Forelimb muscle (tissue), 1 donor: ENCODE data around the gene SEMA5B. TPM values are rescaled to one million over a fixed set of nuclear protein-coding genes. Genes with fewer than 3 reads are reported as not detected.

ENCODE experiments used
- DNase-seq: peaks from one replicate; pipeline ENCODE4 v3.0.0-alpha.2; 2013; ENCODE audit warnings: low read depth
- polyA plus RNA-seq: library from polyadenylated mRNA; unstranded; fragments of 120-200 nt; gene quantifications from one replicate; pipeline ENCODE4 v1.2.1, GENCODE V29; 2013; ENCODE audit not compliant: insufficient read length

The SEMA5B gene
- polyA plus RNA-seq, 1 donor: 22.3 TPM

DNA sequence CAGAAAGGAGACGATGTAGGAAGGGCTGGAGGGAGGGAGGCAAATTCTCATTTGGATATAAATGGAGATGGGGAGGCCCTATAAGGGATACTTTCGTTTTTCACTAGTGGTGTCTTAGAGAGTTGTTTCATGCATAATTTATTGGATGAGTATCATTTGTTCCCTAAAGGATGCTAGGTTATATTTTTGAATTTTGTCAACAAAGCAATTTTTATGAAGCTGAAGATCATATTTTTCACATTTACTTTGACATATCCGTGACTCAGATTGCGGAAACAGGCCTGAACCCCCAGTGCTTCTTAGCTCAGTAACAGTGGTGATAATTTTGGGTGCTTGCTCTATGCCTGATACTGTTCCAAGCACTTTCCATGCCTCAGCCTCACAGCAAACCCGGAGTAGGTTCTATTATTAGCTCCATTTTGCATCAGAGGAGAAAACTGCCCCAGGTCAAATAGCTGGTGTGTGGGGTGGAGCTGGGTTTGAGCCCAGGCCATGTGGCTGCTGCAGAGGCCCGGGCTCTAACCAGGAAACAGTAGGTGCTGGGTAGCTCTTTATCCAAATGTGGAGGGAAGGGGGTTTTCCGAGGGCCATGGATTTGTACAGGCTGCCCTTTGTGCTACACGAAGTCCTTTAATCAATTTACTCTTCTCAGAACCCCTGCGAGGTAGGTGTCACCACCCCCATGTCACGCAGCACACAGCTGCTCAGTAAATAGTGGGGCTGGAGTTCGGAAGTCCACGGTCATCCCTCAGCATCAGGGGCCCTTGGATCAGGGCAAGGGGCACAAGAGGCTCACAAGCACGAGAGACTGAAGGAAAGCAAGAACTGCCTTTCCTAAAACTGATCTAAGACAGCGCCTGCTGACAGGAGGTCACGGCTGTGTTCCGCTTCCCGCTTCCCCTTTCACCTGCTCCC lies 133.6 kb downstream of the SEMA5B start:
- no peak for DNase-seq

DNA sequence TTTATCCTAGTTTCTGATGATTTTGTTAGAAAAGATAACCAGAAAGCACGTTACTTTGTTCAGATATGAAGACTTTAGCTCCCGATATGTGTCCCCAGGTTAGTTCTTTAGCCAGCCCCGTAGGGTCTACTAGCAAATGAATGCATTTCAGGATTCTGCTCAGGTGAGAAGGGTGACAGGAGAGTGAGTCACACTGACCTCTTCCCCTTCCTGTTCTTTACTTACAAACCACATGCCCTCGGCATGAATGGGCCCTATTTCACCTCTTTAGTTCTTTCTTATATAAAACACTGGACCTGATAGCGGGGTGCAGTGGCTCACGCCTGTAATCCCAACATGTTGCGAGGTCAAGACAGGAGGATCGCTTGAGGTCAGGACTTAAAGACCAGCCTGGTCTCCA lies 134.3 kb downstream of the SEMA5B start:
- no peak for DNase-seq

GRCh38 chr3:122892118-122892960 lies 135.2 kb downstream of the SEMA5B start:
- DNase-seq: no peak

GRCh38 chr3:122890720-122891220 lies 136.8 kb downstream of the SEMA5B start:
- no peak for DNase-seq

DNA sequence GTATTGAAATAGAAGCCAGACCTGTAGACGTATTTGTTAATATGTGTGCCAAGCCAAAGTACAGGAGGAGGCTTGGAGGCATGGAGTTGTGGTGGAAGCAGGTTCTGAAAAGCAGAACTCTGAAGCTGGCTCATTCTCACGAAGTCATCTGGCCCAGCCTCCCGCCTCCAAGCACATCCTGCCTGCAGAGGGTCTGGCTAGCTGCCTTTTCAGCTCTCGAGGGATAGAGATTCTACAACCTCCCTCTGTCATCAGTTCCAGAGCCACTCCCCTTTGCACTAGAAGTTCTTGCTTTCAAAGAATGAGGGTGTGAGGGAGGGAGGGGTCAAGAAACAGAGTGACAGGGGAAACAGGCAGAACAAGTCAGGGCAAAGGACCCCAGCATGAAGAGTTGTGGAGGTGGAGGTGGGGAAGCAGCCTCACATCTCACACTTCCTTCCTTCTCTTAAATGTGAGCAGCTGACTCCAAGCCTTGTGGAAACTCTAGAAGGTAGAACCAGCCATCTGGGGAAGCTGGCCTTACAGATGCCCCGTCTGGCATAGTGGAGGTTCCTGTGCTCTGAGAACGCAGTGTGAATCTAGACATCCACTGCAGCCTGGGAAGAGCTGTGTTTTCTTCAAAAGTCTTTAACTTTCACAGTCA lies 137.4 kb downstream of the SEMA5B start:
- DNase-seq: peak; percentile 78

DNA sequence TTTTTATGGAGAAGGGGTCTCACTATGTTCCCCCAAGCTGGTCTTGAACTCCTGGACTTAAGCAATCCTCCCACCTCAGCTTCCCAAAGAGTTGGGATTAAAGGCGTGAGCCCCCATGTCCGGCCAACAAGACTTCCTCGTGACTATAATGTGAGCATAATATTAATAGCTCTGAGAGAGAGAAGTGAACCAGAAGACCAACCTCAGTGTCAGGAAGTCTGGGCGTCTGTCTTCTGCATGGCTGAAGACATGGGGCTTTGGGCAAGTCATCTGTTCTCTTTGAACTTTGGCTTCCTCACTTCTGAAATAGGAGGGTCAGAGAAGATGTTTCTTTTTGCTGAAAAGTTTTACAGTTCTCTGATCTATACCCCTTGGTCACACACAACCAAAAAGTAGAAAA lies 140.6 kb downstream of the SEMA5B start:
- DNase-seq: no peak

GRCh38 chr3:122886251-122886650 lies 141.3 kb downstream of the SEMA5B start:
- DNase-seq: no peak

DNA sequence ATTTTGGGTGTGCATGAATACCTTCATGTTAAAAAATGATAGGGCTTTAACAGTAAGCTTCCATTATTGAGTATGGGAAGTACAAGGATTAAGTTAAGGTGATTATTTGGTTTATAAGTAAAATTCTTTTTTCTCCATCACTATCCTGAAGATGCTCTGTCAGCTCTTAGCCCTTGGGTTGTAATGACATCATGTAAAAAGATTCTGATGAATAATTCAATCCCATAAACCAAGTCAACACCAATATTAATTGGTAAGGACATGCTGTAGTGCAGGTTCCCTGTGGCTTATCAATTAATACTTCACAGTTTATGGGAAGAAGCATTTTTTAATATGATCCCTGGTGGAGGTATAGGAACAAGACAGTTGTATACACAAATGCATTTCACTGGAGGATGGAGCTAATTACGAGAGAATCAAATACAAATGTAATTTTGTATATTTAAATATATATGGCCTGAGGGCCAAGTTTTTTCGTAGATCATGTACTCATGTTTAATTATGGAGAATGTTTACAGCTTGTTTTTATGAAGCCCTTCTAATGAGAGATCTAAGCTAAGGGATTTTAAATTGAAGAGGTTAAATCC lies 145.1 kb downstream of the SEMA5B start:
- no peak for DNase-seq

GRCh38 chr3:122880624-122881023 lies 146.9 kb downstream of the SEMA5B start:
- no peak for DNase-seq

GRCh38 chr3:122880173-122880572 lies 147.4 kb downstream of the SEMA5B start:
- DNase-seq: no peak

GRCh38 chr3:122875547-122876127 lies 151.9 kb downstream of the SEMA5B start:
- DNase-seq: no peak

DNA sequence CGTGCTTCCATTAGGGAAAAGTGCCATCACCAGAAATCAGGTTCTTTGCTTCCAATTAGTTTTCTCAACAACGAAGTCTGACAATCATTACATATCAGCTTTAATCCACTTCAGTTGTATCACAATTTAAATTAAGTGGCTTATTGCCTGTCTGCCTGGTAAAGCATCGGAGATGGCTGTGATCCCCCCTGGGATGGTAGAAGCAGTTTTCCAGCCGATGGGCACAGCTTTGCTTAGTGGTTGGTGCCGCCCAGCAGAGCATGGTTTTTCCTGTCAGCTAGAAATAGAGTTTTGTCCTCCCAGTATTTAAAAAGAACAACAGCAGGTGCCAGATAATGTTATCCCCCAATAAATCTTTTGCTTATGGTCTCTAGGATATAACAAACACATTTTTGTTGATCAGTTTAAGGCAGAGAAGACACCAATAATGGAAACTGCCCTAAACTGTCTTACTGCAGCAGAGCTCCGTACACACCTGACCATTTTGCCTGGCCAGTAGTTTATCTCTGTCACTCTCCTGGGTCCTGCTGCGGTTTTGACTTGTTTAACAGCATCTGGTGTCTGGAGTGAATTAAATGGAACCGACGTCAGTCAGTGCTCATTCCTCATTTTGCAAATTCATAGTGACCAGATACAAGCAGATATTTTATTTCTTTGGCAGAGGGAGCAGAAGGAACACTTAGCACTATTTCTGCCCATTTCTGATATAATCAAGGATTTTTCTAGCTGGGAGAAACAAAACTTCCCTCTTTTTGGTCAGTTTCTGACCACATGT lies 153.6 kb downstream of the SEMA5B start:
- no peak for DNase-seq

DNA sequence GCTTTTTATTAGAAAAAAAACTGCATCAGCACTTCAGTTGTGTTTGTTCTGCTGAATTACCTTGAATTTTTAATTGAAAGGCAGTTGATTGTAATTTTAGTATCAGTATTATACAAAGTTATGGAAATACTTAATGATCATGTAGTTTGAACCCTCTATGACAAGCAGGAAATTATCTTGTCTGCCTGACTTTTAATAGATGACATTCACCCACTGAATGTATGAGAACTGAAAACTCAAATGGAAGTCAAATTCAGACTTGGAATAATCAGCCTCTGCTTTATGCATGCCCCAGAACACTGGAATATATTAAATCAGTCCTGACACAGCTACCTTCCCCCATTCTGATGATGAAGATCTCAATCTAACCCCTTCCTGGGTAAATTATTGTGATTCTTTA lies 159.2 kb downstream of the SEMA5B start:
- DNase-seq: no peak

DNA sequence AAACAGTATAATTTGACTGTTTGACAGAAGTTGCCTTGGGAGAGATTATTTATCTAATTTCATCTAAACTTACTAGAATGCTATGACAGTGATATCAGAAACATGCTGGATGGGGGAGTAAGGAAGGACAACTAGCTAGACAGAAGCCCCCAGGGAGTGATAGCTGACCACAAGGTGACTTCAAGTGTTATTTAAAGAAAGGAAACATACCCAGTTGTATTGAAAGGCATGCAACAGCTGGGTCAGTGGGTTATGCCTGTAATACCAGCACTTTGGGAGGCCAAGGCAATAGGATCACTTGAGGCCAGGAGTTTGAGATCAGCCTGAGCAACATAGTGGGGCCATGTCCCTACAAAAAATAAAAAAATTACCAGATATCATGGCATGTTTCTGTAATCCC lies 163.1 kb downstream of the SEMA5B start:
- DNase-seq: no peak

- DNase-seq: no peak
Measured at GRCh38 chr3:122862381-122862780, 165.2 kb downstream of the SEMA5B start.

Other genes with a start within 250 kb of the SEMA5B start
- gene HSPBAP1, start 233.9 kb downstream of the SEMA5B start, polyA plus RNA-seq: 6.8 TPM
- gene SLC49A4, start 232.7 kb downstream of the SEMA5B start, polyA plus RNA-seq: 4.2 TPM
- 18.6 TPM for gene PDIA5, start 39.3 kb upstream of the SEMA5B start, polyA plus RNA-seq
- gene SEC22A, start 174.2 kb upstream of the SEMA5B start, polyA plus RNA-seq: 15.6 TPM